Right hindlimb (tissue), 1 donor: ENCODE measurements around the gene CBLN4.
A peak's percentile ranks its signal among the peaks of the same experiment; 100 is the strongest.

Experiments used
- DNase-seq: peaks from one replicate; pipeline ENCODE4 v3.0.0-alpha.2; 2018

Gene CBLN4

DNA sequence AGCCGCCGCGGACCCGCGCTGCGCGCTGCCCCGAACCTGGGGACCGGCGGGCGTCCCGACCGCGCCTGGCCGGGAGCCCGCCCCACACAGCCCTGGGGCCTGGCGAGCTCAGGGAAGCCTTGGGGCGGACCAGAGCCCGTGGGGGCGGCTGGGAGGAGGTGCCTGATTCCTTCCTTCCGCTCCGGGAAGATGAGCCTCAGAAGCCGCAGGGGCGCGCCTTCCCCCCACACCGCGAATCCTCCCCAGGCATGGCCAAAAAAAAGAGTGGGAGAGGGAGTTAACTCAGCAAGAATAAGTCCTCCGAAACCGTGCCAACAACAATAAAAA lies at the start of gene CBLN4:
Gene CBLN4 (minus strand): TSS at position 131 of the 327 bp plus-strand sequence. CDS start 1,348 bp downstream, outside the sequence.
- DNase-seq: peak; percentile 26

DNA sequence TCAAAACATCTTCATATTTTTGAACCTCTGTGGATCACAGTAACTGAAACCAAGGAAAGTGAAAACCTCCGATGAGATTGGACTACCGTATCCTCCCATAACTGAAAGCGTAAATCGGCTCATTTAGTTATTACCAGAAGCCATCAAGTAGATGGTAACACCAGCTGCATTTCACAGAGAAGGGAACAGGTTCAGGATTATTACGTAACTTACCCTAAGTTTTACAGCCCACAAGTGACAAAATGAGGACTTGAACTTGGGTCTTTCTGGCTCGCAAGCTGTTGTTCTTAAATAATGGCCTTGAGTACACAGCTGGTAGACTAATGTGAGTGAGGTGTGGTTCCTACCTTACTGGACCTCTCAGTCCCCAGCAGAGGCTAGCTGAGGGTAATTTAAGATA lies 37.9 kb upstream of the CBLN4 start:
- no peak for DNase-seq

DNA sequence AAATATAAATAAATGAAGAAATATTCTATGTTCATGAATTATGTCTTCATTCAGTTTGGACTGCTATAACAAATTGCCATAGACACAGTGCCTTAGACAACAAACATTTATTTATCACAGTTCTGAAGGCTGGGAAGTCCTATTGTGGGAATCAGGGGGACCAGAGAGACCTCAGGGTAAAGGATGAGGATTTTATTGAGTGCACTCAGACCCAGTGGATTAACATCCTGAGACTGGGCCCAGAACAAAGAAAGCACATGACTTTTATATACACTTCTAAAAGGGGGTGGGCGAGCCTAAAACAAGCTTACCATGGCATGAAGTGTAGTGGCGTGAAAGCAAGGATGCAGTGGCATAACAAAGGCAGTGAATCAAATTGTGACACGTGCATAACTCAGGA lies 26.9 kb upstream of the CBLN4 start:
- no peak for DNase-seq

DNA sequence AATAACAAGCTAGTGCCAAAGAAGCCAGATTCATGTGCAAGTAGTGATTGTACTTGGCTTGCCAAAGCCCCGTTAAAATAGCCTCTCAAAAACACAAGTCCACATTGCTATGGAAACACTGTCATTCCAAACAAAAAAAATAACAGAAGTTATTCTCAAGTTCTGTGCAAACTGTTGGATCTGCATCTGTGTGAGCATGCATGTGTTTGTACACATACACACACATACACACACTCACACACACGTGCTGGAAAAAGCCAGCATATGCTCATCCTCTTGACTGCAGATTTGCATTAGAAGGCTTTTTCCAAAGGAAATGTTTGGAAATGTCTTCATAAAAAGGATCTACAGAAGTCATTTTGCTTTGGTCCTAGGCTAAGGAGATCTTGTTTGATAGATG lies 13.4 kb upstream of the CBLN4 start:
- DNase-seq: no peak

DNA sequence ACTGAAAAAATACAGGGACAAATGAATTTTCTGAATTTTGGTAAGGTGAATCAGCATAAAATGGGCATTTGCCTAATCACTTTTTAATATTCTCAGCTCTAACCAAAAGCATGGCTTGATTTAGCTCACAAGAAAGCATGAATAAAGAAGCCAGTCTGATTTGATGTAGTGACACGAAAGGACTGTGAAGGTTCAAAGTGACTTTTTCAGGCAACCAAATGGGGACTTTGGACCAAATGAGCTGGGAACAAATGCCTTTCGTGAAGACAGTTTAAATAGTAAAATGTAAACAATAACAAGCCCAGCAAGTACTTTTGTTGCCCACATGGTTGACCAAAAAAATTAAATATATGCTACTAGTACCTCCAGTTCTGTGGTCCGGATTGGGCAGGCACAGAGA lies 12.9 kb upstream of the CBLN4 start:
- DNase-seq: no peak

DNA sequence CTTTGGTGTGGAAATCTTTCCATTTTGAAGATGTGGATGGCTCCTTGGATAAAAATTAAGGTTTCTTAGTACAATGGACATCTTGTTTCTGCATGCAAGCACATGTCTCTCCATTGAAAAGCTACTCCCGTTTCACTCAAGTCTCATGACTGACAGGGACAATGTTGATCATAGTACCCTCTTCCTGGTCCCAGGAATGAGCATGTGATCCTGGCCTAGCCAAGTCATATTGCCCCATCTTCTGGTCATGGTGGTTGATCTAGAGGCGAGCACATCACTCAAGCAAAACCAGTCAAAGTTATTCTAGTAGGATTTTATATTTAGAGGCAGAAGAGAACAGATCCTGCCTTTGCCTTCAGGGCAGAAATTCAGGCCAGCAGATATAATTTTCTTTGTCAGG lies 12.2 kb upstream of the CBLN4 start:
- DNase-seq: no peak

DNA sequence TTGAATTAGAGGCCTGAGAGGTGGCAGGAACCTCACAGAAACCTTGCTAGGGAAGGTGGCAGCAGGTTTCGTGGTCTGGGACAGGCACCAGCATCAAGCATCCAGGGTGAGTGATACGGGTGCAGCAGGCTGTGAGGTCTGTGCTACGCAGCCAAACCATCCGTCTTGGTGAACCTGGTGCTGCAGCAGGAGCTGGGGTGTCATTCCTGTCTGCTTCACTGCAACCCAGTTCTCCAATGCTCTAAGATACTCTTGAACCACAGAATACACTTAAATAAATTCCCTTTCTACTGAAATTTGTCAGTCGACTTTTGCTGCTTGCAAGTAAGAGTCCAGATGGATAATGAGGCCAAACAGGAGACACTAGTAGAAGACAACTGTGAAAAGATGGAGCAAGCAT lies 9.7 kb upstream of the CBLN4 start:
- no peak for DNase-seq

DNA sequence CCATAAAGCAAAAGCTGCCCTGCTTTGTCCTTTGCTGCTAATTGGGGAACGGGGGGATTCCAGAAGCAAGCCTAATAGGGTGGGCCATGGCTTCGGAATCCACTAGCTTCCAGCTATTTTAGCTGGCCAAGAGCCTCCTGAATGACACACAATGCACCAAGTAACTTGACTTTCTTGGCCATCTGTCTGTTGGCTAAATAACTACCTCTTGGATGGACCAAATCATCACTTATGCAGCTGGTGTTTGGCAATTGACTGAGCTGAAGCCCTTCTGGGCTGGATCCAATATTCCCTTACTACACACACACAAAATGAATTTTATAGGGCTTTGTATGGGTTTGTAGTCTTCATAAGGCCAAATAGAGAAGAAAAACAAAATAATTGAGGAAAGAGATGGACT lies 8.8 kb upstream of the CBLN4 start:
- no peak for DNase-seq

DNA sequence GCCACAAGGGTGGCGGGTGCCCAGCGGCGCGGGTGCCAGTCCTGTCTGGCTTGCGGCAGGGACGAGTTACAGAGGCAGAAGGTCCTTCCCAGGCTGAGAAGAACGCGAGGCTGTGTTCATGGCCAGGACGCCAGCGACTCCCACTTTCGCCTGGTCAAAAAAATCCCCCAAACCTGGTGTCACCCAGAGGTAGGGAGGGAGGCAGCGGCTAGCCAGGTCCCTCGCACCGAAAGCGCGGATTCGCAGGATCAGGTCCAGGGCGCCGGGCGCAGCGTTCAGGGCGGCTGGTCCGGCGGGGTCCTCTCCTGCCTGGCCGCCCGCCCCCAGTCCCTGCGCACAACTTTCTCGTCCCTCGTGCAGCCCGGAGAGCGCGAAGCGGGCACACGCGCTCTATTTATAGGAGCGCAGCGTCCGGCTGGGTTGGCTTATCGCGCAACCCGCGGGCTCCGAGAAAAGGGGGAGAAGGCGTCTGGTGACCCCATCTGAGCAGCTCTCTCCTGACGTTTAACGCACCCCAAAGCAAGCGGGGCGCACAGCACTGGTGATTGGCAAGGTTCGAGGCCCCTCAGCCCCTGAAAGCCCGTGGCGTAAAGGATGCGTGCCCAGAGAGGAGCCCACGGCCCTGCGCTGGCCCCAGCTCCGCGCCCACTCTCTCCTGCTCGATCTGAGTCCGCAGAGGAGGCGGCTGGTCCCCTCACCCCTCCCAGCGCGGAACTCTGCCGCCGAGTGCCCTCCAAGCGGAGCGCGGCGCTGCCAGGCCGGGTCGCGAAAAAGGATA lies 519 bp downstream of the CBLN4 start:
- no peak for DNase-seq

DNA sequence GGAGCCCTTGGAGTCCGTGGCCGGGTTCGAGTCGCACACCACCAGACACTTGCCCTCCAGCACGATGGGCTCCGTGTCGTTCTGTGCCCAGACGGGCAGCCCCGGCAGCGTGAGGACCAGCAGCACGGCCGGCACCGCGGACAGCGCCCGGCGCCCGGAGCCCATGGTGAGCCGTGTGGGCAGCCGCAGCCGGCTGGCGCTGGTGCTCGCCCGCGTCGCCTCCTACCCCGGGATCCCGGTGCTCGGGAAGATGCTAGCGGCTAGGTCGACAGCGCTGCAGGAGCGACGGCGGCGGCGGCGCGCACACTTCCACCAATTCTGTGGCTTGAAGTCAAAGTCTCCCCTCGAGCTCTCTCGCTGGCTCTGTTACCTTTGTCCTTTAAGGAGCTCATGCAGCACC lies 1.3 kb downstream of the CBLN4 start:
- DNase-seq: peak; percentile 50

DNA sequence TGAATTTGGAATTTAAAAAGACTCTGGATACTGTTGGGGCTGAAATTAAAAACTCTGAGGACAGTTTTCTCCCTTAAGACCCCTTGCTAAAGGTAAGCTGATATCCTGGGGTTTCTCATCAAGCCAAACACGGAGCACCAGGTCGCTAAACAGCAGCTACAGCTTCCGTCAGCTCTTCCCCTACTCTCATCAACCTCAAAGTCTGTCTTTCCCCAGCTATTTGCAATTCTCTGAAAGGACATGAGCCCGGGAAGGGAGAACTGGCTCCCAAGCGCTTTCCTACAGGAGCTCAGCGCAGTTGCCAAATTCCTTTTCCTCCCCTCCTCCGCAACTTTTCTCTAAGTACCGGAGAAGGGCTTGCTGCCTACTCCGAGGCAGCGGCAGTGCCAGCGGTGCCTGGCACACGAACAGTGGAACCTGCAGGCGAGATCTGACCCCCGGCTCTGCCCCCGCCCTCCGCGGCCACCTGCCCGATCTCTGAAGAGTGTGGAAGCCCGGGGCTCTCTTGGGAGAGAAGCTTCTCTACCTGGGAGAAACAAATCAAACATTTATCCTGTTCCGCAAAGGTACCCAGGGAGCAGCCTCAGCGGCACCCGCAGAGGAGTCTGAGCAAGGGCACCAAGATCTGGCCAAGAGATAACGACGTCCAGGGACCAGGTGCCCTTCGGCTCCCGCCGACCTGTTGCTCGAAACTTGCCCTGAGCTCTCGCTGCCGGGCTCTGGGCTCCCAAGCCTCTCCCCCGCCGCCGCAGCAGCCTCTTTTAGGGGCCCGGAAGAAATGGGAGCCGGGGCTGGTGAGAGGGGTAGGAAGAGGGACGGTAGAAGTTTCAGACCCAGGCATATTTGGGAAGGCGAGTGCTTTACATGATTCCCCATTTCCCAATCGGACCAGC lies 2.2 kb downstream of the CBLN4 start:
- DNase-seq: no peak

DNA sequence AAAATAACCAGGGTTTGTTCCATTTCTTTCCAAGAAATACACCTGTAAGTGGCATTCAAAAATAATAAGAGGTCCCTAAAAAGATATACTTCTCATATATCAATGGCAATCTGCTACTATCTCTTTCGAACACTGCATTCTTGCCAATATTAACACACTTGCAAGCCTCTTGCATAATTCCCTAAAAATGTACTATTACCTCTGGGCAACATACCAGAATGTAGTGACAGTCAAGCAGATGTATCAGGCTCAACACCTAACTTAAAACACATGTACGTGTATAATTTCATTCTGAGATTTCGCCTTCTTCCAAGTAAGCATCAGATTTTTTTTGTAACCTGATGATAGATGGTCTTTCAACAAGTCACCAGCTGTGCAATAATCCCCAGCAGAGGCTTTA lies 3.4 kb downstream of the CBLN4 start:
- no peak for DNase-seq

DNA sequence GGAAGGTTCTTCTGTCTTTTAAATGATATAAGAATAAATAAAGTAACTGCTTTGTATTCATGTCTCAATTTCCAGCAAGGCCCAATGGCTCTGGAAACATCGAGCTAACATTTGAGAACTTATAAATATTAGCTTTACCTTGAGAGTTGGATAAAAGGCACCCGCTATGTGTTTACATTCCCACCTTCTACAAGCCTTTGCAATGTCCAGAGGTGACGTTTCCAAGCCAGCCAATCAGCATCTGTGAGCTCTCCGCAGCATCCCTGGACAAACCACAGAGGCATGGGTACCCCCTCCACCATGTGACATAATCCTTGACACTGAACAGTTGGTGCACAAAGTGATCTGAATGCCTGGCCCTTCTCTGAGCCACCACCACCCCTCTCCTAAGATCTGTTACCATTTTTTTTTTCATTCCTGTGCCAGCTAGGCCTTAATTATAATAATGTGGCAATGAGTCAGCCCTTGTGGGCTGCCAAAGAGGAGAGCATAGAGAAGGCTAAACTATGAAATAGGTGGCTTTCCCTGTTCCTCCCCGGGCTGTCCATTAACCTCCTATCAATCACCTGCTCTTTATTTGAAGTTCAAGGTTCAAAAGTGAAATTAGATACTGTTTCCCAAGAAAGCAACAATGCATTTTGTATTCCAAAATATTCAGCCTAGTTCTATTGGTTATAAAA lies 4.1 kb downstream of the CBLN4 start:
- no peak for DNase-seq

DNA sequence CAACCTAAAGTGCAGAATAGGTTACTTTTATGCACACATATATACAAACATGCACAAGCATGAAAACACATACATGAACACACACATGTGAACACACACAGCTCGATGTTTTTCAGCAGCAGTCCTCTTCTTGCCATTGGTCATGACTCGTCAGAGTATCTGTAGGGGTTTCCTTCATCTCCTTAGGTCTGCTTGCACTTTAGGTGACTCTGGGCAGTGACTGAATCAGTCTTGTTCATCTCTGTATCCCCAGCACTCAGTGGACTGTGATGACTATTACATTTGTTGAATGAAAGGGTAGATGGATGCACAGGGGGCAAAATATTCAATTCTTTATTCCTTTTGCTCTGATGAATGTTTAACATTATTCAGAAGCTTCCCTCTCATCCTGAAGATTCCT lies 26.8 kb downstream of the CBLN4 start:
- no peak for DNase-seq

DNA sequence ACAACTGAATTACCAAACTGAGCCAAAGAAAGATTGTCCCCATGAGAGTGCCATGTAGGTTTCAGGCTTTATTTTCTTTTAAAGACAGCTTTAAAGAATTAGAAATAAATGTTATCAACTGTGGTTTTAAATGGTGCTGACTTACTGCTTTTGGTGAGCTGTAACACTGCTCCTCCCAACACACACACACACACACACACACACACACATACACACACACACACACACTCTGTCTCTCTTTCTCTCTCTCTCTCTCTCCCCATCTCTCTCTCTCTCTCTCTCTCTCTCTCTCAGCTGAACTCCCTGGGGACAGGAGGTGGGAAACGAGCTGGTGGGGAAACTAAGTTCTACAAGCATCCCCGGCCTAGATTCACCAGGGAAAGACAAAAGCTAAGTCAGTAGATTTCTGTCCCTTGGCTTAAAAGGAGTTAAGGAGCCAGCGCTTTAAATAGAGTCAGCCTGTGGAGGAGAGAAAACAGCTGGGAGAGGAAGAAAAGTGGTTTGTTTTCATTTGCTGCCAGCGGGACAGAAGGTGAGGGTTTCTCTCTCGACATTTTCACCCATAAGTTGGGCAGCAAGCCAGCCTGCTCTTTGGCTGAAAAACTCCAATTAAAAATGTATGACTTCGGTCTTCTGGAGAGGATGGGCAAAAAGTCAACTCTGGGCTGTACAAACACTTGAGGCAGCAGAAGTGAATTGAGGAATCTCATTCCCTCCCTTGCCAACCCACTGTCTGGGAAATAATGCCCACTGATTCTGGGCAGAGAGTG lies 27.4 kb downstream of the CBLN4 start:
- DNase-seq: peak; percentile 53

DNA sequence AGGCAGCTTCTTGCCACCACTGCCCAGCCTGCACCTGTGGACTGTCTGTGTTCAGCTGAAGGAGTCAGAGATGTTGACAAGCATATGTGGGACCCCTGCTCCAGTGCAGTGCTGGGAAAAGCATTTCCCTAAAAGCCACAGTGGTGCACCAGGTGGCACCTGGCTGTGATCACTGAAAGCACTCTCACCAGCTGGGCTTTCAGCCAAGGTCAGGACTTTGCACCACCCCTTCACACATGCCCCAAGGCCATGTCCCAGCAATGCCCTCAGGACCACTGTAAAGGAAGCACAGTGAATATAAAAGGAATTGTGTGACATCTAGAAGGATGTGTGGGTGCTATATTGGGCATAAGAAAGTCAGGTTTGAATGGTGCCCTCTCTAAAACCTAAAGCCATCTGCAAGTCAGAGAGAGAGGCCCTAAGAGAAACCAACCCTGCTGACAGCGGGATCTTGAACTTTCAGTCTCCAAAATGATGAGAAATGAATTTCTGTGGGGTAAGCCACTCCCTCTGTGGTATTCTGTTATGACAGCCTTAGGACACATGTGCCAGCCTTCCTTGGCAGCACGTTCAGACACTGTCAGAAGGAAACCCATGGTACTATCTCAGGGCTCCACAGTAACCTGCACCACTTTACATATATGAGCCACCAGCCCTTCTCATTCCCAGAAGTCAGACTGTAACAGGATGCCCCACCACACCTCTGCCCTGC lies 30.7 kb downstream of the CBLN4 start:
- DNase-seq: no peak

DNA sequence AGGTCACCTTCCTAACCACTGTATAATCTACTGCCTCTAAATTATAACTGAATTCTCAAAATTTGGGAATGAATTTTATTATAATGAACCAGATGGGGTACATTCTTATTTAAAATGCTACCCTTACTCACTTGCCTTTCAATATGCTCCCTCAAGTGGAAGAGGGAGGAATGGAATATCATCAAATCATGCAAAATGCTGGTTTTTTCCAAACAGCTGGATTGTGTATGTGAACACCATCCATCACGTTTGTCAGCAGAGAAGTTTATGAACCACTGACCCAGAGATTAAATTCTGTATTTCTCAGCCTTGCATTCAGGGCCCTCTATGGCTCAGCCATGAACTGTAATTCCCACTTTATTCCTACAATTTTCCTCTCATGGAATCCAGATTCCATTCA lies 40.5 kb downstream of the CBLN4 start:
- DNase-seq: no peak

DNA sequence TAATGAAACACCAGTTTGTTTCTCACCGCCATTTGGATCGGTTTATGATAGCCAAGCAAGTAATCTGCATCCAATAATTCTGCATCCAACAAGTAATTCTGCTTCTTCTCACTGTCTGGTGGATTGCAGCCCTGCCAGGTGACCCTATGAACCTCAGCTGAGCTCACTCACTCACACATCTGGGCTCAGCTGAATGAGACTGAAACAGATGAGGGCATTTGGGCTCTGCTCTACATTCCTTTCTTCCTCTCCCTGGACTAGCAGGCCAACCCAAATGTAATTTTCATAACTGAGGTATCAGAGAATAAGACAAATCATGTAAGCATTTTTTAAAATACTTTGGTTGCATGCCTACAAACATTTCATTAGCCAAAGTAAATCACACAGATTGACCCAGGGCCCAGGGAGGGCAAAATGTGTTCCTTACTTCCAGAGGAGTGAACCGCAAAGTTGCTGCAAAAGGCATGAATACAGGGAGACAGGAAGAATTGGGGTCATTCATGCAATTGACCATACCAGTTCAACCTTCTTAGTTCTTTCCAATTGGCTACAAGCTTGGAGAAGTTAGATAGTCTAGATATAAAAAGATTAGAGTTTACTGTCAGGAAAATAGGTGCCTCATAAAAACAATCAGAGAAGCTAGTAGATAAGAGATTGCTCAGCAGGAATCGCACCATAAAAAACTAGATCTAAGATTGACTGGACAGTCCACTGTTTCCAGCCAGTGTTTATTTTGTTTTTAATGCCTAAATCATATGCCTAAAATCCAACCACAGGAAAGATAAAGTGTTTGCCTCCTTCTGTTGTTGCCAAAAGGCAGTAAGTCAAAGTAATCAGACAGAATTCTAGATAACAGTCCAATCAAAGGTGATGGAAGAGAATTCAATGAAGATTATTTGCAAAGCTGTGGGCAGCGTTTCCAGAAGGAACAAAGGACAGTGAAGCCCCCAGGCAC lies 43.7 kb downstream of the CBLN4 start:
- DNase-seq: peak; percentile 64

DNA sequence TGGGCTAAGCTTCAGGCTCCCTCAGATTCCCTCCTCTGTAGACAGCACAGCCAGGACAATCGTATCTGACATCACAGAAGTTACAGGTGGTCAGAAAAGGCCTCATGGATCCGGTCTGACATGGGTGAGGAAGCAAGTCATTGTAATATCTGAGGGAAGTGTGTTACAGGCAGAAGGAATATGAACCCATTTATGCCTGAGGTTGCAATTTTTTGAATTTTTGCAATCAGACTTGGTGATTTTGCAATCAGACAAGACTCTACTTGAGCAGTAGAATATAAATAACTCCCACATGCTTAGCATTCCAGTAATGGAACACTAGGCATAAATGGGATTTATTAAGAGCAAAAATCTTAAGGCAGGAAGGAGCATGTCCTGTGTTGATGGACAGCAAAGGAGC lies 52.1 kb downstream of the CBLN4 start:
- no peak for DNase-seq

DNA sequence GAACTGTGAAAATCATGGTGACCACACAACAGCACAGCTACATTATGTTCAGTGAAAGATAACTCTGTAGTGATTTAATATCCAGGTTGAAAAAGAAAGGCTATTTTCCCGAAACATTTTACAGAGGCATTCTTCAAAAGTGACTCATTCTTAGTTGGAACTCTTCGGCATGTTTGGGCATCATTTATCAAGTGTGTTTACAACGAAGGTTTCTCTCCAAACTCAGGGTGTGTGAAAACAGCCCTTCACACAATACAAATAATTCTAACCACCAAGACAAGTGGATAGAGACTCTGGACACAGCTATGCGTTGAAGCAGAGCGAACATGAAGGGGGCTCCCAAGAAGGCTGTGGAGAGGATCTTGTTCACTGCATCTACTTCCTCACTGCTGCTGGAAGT lies 57.6 kb downstream of the CBLN4 start:
- no peak for DNase-seq
